Inferior parietal cortex (tissue), 1 donor: Measurements from ENCODE around the gene PTPRU.

ENCODE experiments used
- DNase-seq: peaks from one replicate; pipeline ENCODE4 v3.0.0-alpha.2; 2016; ENCODE audit errors: extremely low spot score

PTPRU gene

GRCh38 chr1:29364101-29364678 is 127.9 kb downstream of the PTPRU start:
- DNase-seq: no peak

DNA sequence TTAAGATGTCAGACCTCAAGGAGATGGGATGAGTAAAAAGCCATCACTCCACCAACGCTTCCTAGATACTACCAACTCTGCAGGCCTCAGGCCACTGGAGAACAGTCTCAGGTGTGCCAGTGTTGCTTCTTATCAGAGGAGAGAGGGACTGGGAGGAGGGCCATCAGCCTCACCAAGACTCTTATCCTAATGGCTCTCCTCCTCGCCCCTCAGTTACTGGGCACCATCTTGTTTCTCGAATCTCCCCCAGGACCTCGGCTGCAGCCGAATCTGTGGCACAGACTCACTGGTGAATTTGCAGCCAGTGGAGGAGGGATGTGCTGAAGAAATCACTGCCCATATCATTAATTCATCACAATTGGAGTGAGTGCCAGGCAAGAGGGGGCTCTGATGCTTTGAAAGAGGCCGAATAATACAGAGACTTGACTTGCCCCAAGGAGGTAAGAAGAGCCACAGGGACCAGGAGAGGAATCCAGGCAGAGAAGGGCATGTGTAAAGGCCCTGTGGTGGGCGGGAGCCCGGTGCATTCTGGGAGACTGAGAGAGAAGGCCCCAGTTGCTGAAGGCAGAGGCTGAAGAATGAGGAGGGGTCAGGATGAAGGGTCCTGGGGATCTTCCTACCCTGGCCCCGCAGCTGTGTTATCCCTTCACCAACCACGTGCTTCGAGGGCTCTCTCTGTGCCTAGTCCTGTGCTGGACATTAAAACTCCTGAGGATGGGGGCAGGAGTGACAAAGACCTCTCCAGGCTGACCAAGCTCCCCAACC is 129.8 kb downstream of the PTPRU start:
- DNase-seq: no peak

- DNase-seq: no peak
These were observed 132.9 kb downstream of the PTPRU start for GRCh38 chr1:29368936-29369932.

- no peak for DNase-seq
These were observed 133.7 kb downstream of the PTPRU start for GRCh38 chr1:29370067-29370466.

GRCh38 chr1:29371332-29371731 is 135.0 kb downstream of the PTPRU start:
- no peak for DNase-seq

GRCh38 chr1:29372108-29372507 is 135.8 kb downstream of the PTPRU start:
- DNase-seq: no peak
